Right cardiac atrium (tissue), 5 donors: Measurements from ENCODE around the gene APOF. TPM values are rescaled to one million over a fixed set of nuclear protein-coding genes. Genes with fewer than 3 reads are reported as not detected.
A peak's percentile ranks its signal among the peaks of the same experiment; 100 is the strongest.
"Not testable (repeated sequence)": the region's sequence is repeated elsewhere in the genome, so short reads cannot be mapped to it uniquely, and the experiment has no call there.

Experiments
- ATAC-seq, 2 donors: fragments of 200-7000 bp; cut with Tn5 transposase; one replicate each; pipeline versions ENCODE4 v1.8.0 to v1.9.1; 2020; ENCODE audit warnings: moderate library complexity in 2 of 2, mild to moderate bottlenecking in 1 of 2
- DNase-seq, 3 donors: peaks; one replicate each; pipeline ENCODE4 v3.0.0-alpha.2; 2020
- H3K27ac ChIP-seq: one replicate; pipeline ENCODE4 v1.5.1; 2013; ENCODE audit warnings: mild to moderate bottlenecking, low read length, control low read depth, moderate library complexity
- H3K27me3 ChIP-seq: one replicate; pipeline ENCODE4 v1.6.1; 2013; ENCODE audit not compliant: control insufficient read depth, insufficient read depth
- H3K4me1 ChIP-seq: one replicate; pipeline ENCODE4 v1.6.1; 2013; ENCODE audit warnings: low read length; ENCODE audit not compliant: control insufficient read depth, insufficient read depth
- H3K4me3 ChIP-seq: one replicate; pipeline ENCODE4 v1.5.1; 2013; ENCODE audit warnings: low read length, control low read depth
- H3K9me3 ChIP-seq: one replicate; pipeline ENCODE4 v1.6.1; 2013; ENCODE audit warnings: low read length; ENCODE audit not compliant: control insufficient read depth
- WGBS: extraction: QIAGEN DNeasy Blood & Tissue Kit; methylation state at CpG from one replicate; pipeline ENCODE4 v1.1.7; 2013; 5-methylcytosine and 5-hydroxymethylcytosine counted together
- intact Hi-C, 4 donors: fragments of 100-400 bp; cut with DNase I; formaldehyde crosslinking; loops; one replicate each; pipeline versions ENCODE4 v1.11.0 to v1.14.0; 2022 to 2023
- polyA plus RNA-seq: library from polyadenylated mRNA; stranded (reverse); fragments of 200-250 nt; gene quantifications from one replicate; pipeline ENCODE4 v1.2.3, GENCODE V29; 2013
- total RNA-seq, 4 donors: library from RNA; stranded (reverse); fragmentation: NEBNext Ultra II Directional; extraction: Animal tissue kit (Norgen Biotek cat#: 25700); gene quantifications; one replicate each; pipeline ENCODE4 v1.2.1, GENCODE V29; 2021
- donor health status: healthy with polysubstance abuse.
- donor health status: DM: no; HTN: yes; CAD: no.
- donor health status: DM: no; HTN: no; CAD: no.
- donor health status: DM: no; HTN: yes; CAD: no; lungs with severe emphysema.
- donor health status: DM: yes; HTN: yes; CAD: no.

APOF gene
- total and polyA plus RNA-seq, 5 donors, result not detected

DNA sequence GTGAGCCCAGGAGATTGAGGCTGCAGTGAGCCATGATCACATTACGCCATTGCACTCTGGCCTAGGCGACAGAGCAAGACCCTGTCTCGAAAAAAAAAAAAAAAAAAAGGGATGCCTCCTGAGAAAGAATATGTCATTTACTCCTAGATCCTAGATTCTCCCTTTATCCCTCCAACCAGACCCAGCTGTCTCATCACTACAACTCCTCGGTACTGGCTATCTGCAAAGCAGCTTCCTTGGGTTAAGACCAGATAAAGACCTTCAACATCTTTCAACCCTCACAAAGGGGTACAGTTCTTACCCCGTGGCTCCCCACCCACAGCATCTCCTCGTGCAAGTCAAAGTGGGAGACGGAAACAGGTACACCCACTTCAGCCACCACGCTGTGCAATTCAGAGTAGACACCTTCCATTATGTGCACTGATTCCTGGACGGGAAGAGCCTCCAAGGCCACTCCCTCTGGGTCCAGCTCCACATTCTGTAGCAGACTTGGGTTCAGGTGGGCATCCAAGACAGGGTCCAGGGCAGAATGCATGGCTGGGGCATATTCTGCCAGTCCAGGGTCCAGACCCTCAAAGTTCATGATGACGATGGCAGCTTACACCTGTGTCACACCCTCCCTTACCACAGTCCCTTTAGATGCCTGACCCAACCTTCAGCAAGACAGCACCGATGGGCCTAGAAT, 30.0 kb downstream of the APOF start:
- intact Hi-C loops, result loop anchor here in 1 of 4 donors (10.0 kb wide), 1 partner anchor 132 kb away; the partner anchor contains the start of gene SPRYD4
- H3K27me3 ChIP-seq, result no peaks in the 10 kb centered on the region
- DNase-seq (no peak), ATAC-seq (peak in 1 of 2 donors; percentile 5)
- peaks cover 7% of the 10 kb centered on the region for H3K4me1 ChIP-seq
- WGBS, result 89% methylated on average over 11 of the region's 11 CpGs
- H3K27ac ChIP-seq, result peak overlapping the region; percentile 96
- H3K9me3 ChIP-seq, result no peaks in the 10 kb centered on the region
- H3K4me3 ChIP-seq, result peak overlapping the region; percentile 77

DNA sequence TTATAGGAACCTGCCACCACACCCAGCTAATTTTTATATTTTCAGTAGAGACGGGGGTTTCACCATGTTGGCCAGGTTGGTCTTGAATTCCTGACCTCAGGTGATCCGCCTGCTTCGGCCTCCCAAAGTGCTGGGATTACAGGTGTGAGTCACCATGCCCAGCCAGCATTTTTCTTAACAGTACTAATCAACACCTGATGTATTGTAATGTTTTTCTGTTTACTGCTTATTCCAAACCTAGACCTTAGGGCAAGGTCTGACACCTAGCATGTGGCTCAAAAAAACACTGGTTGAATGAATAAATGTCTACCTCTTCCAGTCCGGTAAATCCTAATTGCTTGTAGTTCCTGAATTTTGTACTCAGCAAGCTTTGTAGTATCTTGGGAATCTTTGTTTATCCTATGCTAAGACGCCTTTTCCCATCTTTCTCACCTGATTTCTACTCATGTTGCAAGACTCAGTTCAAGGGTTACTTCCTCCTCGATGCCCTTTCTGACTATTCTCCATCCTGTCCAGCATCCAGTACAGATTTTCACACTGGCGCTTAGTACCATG, 31.6 kb downstream of the APOF start:
- Histone ChIP-seq H3K9me3 (no peaks in the 10 kb centered on the region), H3K4me3 (no peak overlapping the region), H3K4me1 (peaks cover 7% of the 10 kb centered on the region), H3K27ac (no peak overlapping the region), H3K27me3 (no peaks in the 10 kb centered on the region)
- 94% methylated on average over 7 of the region's 7 CpGs for WGBS
- ATAC-seq, result no peak
- intact Hi-C loops, result loop anchor here in 1 of 4 donors (10.0 kb wide), 1 partner anchor 134 kb away; the partner anchor contains the start of gene SPRYD4
- DNase-seq, result no peak

DNA sequence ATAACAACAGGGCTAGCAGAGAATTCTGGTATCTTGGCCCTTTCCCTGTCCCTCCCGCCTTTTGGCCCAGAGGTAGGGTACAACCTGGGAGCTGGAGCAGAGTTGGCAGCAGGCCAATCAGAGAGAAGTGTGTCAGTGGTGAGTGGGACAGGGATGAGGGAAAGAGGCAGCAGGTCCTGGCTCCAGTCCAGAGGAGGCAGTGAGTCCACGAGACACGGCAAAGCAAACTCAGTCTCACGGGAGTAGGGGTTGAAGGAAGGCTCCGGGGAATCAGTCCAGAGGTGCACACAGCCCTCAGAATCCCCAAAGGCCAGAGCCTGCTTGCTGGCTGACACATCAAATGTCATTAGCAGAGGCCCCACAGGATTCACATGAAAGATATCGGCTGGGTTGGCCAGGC, 36.1 kb downstream of the APOF start:
- WGBS, result 66% methylated on average over 6 of the region's 6 CpGs
- H3K27me3 ChIP-seq, result no peaks in the 10 kb centered on the region
- H3K9me3 ChIP-seq, result no peaks in the 10 kb centered on the region
- ATAC-seq, result peak; percentile 9 to 23
- no peak overlapping the region for H3K4me3 ChIP-seq
- no peaks in the 10 kb centered on the region for H3K4me1 ChIP-seq
- no peak for DNase-seq
- H3K27ac ChIP-seq, result no peak overlapping the region
- intact Hi-C loops, result no loop called here

DNA sequence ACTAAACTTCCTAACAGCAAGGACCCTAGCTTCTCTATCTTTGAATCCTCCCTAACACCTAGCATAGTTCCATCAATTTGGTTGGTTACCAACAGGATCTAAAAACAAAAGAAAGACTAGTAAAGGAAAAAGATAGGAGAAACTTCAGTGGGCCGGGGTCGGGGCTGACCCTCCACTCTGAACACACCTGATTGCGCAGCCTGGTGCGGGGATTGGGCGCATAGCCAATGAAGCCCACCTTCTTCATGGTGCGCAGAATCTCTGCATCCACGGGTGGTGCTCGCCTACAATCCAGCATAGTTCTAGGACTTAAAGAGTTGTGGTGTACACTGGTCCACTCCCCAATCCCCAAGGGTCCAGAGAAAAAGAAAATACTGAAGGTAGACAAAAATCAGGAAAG, 36.5 kb downstream of the APOF start:
- H3K27ac ChIP-seq, result no peak overlapping the region
- ATAC-seq (no peak), DNase-seq (no peak)
- WGBS, result 93% methylated on average over 8 of the region's 8 CpGs
- H3K9me3 ChIP-seq, result no peaks in the 10 kb centered on the region
- H3K4me1 ChIP-seq, result no peaks in the 10 kb centered on the region
- H3K27me3 ChIP-seq, result no peaks in the 10 kb centered on the region
- intact Hi-C loops, result no loop called here
- no peak overlapping the region for H3K4me3 ChIP-seq

DNA sequence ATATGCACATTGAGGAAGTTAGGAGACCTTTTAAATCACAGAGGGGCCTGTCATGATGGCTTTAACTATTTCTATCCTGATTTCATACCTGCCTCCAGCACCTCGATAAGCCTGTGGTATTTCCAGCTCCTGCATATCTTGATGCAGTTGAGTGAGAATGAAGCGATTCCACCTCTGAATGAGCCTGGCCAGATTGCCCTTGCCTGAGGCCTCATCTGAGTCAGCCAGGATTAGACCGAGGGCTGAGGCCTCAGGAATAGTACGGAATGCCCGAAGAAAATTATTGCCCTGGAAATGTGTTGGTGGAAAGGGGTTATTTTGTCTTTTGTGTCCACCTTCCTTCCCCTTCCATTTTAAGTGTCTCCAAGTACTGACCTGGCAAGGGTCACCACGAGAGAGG, 38.5 kb downstream of the APOF start:
- ATAC-seq, result no peak

DNA sequence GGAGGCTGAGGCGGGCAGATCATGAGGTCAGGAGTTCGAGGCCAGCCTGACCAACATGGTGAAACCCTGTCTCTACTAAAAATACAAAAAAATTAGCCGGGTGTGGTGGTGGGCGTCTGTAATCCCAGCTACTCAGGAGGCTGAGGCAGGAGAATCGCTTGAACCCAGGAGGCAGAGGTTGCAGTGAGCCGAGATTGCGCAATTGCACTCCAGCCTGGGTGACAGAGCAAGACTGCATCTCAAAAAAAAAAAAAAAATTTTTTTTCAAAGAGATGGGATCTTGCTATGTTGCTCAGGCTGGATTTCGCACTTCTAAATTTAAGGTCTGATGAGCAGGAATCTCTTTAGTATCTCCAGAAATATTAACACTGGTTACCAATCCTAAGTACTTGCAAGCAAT, 41.0 kb downstream of the APOF start:
- H3K27me3 ChIP-seq, H3K27ac ChIP-seq, H3K9me3 ChIP-seq, H3K4me1 ChIP-seq, H3K4me3 ChIP-seq, ATAC-seq, DNase-seq, intact Hi-C loops: not testable (repeated sequence)
- 90% methylated on average over 8 of the region's 8 CpGs for WGBS

More for the DNA sequence above, 38.5 kb downstream of the APOF start:
- DNase-seq, result no peak
- intact Hi-C loops, result no loop called here
- H3K27ac ChIP-seq, result no peak overlapping the region
- no peak overlapping the region for H3K4me3 ChIP-seq
- no peaks in the 10 kb centered on the region for H3K9me3 ChIP-seq
- no peaks in the 10 kb centered on the region for H3K27me3 ChIP-seq
- 90% methylated on average over 6 of the region's 6 CpGs for WGBS
- no peaks in the 10 kb centered on the region for H3K4me1 ChIP-seq

DNA sequence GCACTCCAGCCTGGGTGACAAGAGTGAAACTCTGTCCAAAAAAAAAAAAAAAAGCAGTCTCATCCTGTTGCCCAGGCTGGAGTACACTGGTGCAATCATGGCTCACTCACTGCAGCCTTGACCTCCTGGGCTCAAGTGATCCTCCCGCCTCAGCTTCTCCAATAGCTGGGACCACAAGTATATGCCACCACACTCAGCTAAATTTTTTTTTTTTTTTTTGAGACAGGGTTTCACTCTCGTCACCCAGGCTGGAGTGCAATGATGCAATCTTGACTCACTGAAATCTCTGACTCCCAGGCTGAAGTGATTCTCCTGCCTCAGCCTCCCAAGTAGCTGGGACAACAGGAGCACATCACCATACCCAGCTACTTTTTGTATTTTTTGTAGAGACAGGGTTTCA, 41.6 kb downstream of the APOF start:
- no peak overlapping the region for H3K27ac ChIP-seq
- intact Hi-C loops, result no loop called here
- H3K4me3 ChIP-seq, result no peak overlapping the region
- no peaks in the 10 kb centered on the region for H3K9me3 ChIP-seq
- DNase-seq, result no peak
- H3K4me1 ChIP-seq, result no peaks in the 10 kb centered on the region
- no peaks in the 10 kb centered on the region for H3K27me3 ChIP-seq
- ATAC-seq, result no peak
- 86% methylated on average over 2 of the region's 2 CpGs for WGBS

DNA sequence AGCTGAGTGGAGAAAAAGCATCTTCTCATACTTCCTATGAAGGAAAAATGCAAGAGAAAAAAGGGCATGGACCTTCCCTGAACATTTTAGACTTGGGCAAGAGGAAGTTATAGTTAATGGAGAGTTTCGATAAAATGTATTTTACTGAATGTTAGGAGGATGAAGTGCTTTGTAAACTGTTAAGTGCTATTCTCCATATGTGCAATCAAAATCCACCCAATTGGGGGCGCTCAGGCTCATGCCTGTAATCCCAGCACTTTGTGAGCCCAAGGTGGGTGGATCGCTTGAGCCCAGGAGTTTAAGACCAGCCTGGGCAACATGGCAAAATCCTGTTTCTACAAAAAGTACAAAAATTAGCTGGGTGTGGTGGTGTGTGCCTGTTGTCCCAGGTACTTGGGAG, 45.0 kb downstream of the APOF start:
- H3K9me3 ChIP-seq, result no peaks in the 10 kb centered on the region
- intact Hi-C loops, result loop anchor here in 1 of 4 donors (10.0 kb wide), 1 partner anchor 113 kb away; no protein-coding TSS in a partner anchor
- ATAC-seq, result no peak
- DNase-seq, result no peak
- WGBS, result 90% methylated on average over 3 of the region's 3 CpGs
- H3K4me3 ChIP-seq, result no peak overlapping the region
- no peaks in the 10 kb centered on the region for H3K4me1 ChIP-seq
- no peak overlapping the region for H3K27ac ChIP-seq
- H3K27me3 ChIP-seq, result no peaks in the 10 kb centered on the region

DNA sequence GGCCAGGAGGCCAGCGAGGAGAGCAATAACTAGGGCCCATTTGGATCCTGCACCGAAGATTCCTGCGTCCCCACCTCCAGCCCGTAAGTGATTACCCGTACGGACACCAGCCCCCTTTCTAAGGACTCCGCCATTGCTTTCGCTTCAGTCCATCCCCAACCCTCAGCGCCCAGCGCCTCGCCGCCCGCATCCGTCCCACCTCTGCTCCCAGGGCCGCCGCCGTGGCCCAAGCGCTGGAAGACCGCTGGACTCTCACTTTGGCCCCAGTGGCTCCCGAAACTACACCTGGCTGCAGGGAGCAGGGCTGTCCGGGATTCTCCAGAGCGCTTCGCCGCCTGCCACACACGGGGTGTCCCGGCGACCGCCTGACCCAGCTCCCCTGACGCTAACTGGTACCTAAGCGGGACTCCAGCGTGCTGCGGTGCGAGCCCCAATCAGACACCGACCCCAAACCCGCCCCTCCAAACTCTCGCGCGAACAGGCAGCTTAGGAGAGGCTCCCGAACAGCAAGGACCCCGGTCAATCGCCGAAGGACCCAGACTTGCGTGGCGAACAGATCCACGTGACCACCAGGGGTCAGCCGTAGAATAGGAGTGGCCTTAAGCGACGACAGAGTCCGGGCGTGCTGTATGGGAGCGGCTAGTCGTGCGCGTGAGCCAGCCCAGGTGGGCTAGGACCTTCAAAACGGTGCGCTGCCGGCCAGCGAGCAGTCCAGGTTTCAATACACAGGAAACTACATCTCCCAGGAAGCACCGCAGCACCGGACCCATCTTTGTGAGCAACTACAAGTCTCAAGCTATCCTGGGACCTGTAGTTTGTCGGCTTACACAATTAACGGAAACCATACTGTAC, 46.8 kb downstream of the APOF start, which contains the start of gene CNPY2:
TSS of gene CNPY2 (minus strand) at position 367 of the 852 bp plus-strand sequence. CDS start 771 bp downstream, outside the sequence.
- intact Hi-C loops, result loop anchor here in 1 of 4 donors (10.0 kb wide), 1 partner anchor 111 kb away; no protein-coding TSS in a partner anchor
- no peaks in the 10 kb centered on the region for H3K9me3 ChIP-seq

DNA sequence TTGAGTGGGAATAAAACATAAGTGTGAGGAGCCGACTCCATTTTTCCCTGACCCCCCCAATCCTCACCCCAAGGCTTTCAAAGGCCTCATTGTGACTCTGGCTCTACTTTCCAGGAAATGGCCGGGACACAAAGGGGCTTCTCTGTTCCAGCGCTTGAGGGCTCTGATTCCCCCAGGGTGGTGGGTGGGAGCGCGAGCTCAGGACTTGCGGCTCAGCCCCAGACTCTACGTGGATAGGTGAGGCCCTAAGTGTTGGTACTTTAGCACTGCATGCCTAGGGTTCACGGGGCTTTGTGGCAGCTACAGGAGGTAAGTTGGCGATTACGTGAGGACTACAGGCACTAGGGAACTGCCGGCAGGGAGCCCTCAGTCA, 47.4 kb downstream of the APOF start:
- Histone ChIP-seq H3K9me3 (no peaks in the 10 kb centered on the region), H3K27me3 (no peaks in the 10 kb centered on the region), H3K27ac (peak overlapping the region; percentile 86), H3K4me1 (no peaks in the 10 kb centered on the region), H3K4me3 (peak overlapping the region; percentile 72)
- DNase-seq (peak in 1 of 3 donors; percentile 58), ATAC-seq (peak in 1 of 2 donors; percentile 8)
- intact Hi-C loops, result loop anchor here in 1 of 4 donors (10.0 kb wide), 1 partner anchor 110 kb away; no protein-coding TSS in a partner anchor
- WGBS, result 2% methylated on average over 11 of the region's 11 CpGs

More for the DNA sequence above, 46.8 kb downstream of the APOF start, which contains the start of gene CNPY2:
- Histone ChIP-seq H3K27me3 (no peaks in the 10 kb centered on the region), H3K4me1 (no peaks in the 10 kb centered on the region), H3K4me3 (peak within 1 kb of the TSS; percentile 72), H3K27ac (peak within 1 kb of the TSS; percentile 86)
- under 1% methylated on average over 62 of the region's 62 CpGs for WGBS
- DNase-seq (peak; percentile 98 to 99 (median 98)), ATAC-seq (peak; percentile 97)
